ENCODE data around the gene WASHC4. TPM values are rescaled to one million over a fixed set of nuclear protein-coding genes. Genes with fewer than 3 reads are reported as not detected.

Gene WASHC4
- total RNA-seq, 1 experiment from 2014 or later: 44.7 TPM

GRCh38 chr12:105069936-105070702, 37.4 kb upstream of the WASHC4 start:
- POLR2A ChIA-PET: no interaction called here
- intact Hi-C loops (cut with micrococcal nuclease; ENCODE audit: unreplicated experiment): no loop called here
- Histone ChIP-seq H3K36me3 (ENCODE audit: control insufficient read depth, insufficient read depth, low read length) (no peaks in the 10 kb centered on the region), H3K4me3 (ENCODE audit: low read depth in 2 of 2, low read length in 2 of 2) (no peak overlapping the region), H3K4me1 (ENCODE audit: control insufficient read depth, insufficient read depth, low read length) (peaks cover 1% of the 10 kb centered on the region; the same call in 1 of the 2 replicates), H3K27ac (ENCODE audit: low read length) (no peak overlapping the region), H3K27me3 (ENCODE audit: control insufficient read depth, insufficient read depth, low read length) (no peaks in the 10 kb centered on the region), H3K9me3 (ENCODE audit: control insufficient read depth, insufficient read depth, low read depth, low read length) (no peaks in the 10 kb centered on the region)
- in situ Hi-C loops (cut with HindIII; ENCODE audit: low pct_unique_long_range_greater_than_20kb, low sequenced_read_pairs): no loop called here
- CTCF ChIA-PET: no interaction called here
- ATAC-seq: no peak
- DNase-seq (ENCODE audit: low read depth, low spot score): no peak
- no TSS peak for BruUV-seq (replicated peaks)
- TF ChIP-seq, protein P1, sequence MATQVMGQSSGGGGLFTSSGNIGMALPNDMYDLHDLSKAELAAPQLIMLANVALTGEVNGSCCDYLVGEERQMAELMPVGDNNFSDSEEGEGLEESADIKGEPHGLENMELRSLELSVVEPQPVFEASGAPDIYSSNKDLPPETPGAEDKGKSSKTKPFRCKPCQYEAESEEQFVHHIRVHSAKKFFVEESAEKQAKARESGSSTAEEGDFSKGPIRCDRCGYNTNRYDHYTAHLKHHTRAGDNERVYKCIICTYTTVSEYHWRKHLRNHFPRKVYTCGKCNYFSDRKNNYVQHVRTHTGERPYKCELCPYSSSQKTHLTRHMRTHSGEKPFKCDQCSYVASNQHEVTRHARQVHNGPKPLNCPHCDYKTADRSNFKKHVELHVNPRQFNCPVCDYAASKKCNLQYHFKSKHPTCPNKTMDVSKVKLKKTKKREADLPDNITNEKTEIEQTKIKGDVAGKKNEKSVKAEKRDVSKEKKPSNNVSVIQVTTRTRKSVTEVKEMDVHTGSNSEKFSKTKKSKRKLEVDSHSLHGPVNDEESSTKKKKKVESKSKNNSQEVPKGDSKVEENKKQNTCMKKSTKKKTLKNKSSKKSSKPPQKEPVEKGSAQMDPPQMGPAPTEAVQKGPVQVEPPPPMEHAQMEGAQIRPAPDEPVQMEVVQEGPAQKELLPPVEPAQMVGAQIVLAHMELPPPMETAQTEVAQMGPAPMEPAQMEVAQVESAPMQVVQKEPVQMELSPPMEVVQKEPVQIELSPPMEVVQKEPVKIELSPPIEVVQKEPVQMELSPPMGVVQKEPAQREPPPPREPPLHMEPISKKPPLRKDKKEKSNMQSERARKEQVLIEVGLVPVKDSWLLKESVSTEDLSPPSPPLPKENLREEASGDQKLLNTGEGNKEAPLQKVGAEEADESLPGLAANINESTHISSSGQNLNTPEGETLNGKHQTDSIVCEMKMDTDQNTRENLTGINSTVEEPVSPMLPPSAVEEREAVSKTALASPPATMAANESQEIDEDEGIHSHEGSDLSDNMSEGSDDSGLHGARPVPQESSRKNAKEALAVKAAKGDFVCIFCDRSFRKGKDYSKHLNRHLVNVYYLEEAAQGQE (IDR thresholded peaks at IDR 0.05; ENCODE audit: insufficient read depth in 1 of 2, low read depth in 2 of 2, low read length in 1 of 2): no peak
- no peak for TF ChIP-seq SIN3A (IDR thresholded peaks at IDR 0.05; ENCODE audit: borderline replicate concordance, insufficient read depth, low read depth, low read length)
- no peak for TF ChIP-seq POLR2AphosphoS5 (IDR thresholded peaks at IDR 0.05; ENCODE audit: low read depth, low read length)
- no peak for TF ChIP-seq TCF7L2 (IDR thresholded peaks at IDR 0.05; ENCODE audit: low read depth, low read length)
- no peak for TF ChIP-seq CTCF (IDR thresholded peaks at IDR 0.05)

GRCh38 chr12:105071981-105072380, 35.5 kb upstream of the WASHC4 start:
- no peak for ATAC-seq

More at GRCh38 chr12:105071981-105072380, 35.5 kb upstream of the WASHC4 start:
- CTCF ChIA-PET: no interaction called here
- no peaks in the 10 kb centered on the region for H3K4me1 ChIP-seq (ENCODE audit: control insufficient read depth, insufficient read depth, low read length)
- DNase-seq (ENCODE audit: low read depth, low spot score): no peak
- TF ChIP-seq CTCF (IDR thresholded peaks at IDR 0.05) (no peak), POLR2AphosphoS5 (IDR thresholded peaks at IDR 0.05; ENCODE audit: low read depth, low read length) (no peak), TCF7L2 (IDR thresholded peaks at IDR 0.05; ENCODE audit: low read depth, low read length) (no peak), SIN3A (IDR thresholded peaks at IDR 0.05; ENCODE audit: borderline replicate concordance, insufficient read depth, low read depth, low read length) (no peak)
- TF ChIP-seq, protein P1 (IDR thresholded peaks at IDR 0.05; ENCODE audit: insufficient read depth in 1 of 2, low read depth in 2 of 2, low read length in 1 of 2): no peak
- intact Hi-C loops (cut with micrococcal nuclease; ENCODE audit: unreplicated experiment): no loop called here
- H3K36me3 ChIP-seq (ENCODE audit: control insufficient read depth, insufficient read depth, low read length): no peaks in the 10 kb centered on the region
- in situ Hi-C loops (cut with HindIII; ENCODE audit: low pct_unique_long_range_greater_than_20kb, low sequenced_read_pairs): no loop called here
- BruUV-seq (replicated peaks): no TSS peak
- H3K27ac ChIP-seq (ENCODE audit: low read length): no peak overlapping the region
- no peak overlapping the region for H3K4me3 ChIP-seq (ENCODE audit: low read depth in 2 of 2, low read length in 2 of 2)
- POLR2A ChIA-PET: interaction anchor here (0.5 kb wide), 1 partner anchor 211 kb away, joined by 3 read pairs; no protein-coding TSS in a partner anchor
- no peaks in the 10 kb centered on the region for H3K9me3 ChIP-seq (ENCODE audit: control insufficient read depth, insufficient read depth, low read depth, low read length)
- H3K27me3 ChIP-seq (ENCODE audit: control insufficient read depth, insufficient read depth, low read length): no peaks in the 10 kb centered on the region

Measured in Panc1 (cell line).